ENCODE measurements around the gene SLC24A3. TPM values are rescaled to one million over a fixed set of nuclear protein-coding genes. Genes with fewer than 3 reads are reported as not detected.

SLC24A3 gene
- total RNA-seq, 1 experiment from 2014 or later, result not detected

- DNase-seq (ENCODE audit: low spot score), result no peak
Observed at GRCh38 chr20:19382386-19383340, 170.2 kb downstream of the SLC24A3 start.

DNA sequence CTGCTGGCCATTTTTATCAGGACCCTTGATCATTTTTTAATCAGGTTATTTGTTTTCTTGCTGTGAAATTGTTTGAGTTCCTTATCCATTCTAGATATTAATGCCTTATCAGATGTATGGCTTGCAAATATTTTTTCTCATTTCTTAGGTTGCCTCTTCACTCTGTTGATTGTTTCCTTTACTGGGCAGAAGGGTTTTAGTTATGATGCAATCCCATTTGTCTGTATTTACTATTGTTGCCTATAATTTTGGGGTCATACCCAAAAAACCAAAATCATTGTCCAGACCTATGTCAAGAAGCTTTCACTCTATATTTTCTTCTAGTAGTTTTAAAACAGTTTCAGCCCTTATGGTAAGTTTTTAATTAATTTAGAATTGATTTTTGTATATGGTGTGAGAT is 172.5 kb downstream of the SLC24A3 start:
- no peak for DNase-seq (ENCODE audit: low spot score)

GRCh38 chr20:19387251-19387650 is 174.8 kb downstream of the SLC24A3 start:
- DNase-seq (ENCODE audit: low spot score), result no peak

DNA sequence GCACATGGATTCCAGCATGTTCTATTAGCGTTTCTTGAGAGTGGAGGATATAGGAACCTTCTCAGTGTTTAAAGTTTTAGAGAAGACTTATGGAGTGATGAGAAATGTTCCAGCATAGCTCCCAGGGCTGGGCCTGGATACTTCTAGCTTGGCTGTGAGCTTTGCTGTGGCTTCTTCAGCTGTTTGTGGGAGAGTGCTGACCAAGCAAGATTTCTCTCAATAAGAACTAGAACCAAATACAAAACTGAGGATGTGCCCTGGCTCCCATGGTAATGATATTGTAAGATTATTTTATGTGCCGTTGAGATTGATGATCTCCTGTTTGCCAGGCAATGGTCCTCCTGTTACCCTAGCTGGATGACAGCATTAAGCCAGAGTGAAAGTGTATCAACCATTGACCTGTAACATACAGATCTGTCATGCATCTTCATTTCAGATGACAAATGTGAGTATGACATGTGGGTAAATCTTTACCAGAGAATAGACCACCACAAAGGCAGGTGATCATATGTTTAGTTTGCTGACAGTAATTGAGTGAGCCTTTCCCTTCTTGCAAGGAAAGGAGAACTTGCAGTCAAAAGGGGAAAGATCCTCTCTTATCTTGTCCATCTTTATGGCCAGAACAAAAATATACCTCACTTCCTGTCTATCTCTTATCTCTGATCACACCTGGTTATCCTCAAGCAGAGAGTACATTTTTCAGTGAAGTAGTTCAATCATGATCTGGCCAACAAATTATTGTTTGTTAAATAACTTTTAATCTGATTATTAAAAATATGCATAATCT is 180.1 kb downstream of the SLC24A3 start:
- no peak for DNase-seq (ENCODE audit: low spot score)

- no peak for DNase-seq (ENCODE audit: low spot score)
Observed at GRCh38 chr20:19396460-19397081, 184.1 kb downstream of the SLC24A3 start.

DNA sequence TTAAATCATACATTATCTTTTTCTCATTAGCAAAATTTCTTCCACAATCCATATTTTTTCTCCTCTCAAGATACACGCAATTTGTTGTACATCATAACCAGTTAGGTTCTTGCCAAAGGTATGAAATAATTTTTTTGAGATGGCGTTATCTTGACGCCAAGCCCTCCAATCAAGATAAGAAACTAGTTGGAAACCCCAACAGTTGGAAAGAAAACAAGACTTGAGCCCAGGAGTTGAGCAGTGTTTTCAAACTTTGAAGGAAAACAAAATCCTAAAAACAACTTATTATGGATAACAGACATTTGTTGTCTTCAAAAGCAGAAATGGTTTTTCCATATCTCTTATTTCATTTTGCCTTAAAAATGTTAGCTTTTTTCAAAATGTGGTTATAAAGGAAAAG is 184.8 kb downstream of the SLC24A3 start:
- no peak for DNase-seq (ENCODE audit: low spot score)

DNA sequence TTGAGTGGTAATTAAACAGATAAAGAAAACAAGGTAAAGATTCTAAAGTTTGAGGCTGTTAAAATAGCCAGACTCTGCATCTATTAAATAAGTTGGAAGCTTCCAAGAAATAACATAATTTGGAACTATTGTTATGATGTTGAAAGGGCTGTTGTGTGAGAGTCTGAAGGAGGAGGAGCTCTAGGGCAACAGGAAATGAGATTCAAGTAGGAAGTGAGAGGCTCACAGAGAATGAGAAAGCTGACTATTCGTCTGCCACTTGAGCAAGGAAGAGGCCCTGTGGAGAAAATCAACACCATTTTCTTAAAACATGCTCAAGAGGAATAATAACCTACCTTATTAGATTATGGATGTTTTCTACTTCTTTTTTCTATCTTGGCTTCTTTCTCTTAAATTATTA is 185.2 kb downstream of the SLC24A3 start:
- DNase-seq (ENCODE audit: low spot score), result no peak

DNA sequence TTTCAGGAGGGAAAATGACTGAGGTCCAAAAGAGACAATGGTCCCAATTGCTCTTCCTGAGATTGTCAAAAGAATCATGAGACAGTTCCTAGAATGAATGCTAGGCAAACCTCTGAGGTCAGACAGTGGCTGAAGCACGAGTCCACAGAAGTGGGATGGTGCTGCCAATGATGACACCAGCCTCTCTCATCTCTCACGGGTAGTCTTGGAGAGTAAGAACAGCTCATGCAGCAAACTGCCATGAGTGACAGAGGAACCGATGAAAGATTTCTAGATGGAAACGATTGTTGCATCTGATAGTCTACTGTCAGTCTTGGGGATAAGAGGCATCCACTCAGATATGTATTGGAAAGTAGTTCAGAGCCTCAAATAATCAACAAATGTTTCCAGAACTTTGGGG is 188.7 kb downstream of the SLC24A3 start:
- no peak for DNase-seq (ENCODE audit: low spot score)

- no peak for DNase-seq (ENCODE audit: low spot score)
Observed at GRCh38 chr20:19403549-19403948, 191.1 kb downstream of the SLC24A3 start.

DNA sequence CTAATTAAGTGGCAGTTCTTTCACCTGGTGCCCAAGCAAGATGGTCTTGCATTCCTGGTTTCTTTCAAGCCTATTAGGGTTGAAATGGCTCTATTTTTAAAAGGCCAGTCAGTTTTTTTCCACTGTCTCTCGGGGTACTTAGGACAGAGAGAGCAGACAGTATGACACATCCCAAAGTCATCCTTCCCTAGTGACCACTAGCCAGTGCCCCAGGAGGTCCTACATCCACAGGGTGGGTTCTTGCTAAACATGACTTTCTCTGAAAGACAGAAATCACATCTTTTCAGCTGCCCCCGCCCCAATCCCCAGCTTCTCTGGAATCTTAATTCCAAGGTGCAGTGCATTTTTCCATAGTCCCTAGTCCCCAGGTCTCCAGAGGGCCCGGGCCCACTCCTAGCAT is 192.4 kb downstream of the SLC24A3 start:
- peak; percentile 18 for DNase-seq (ENCODE audit: low spot score)

- no peak for DNase-seq (ENCODE audit: low spot score)
Observed at GRCh38 chr20:19405958-19406357, 193.5 kb downstream of the SLC24A3 start.

- peak; percentile 16 for DNase-seq (ENCODE audit: low spot score)
Observed at GRCh38 chr20:19406381-19406780, 193.9 kb downstream of the SLC24A3 start.

DNA sequence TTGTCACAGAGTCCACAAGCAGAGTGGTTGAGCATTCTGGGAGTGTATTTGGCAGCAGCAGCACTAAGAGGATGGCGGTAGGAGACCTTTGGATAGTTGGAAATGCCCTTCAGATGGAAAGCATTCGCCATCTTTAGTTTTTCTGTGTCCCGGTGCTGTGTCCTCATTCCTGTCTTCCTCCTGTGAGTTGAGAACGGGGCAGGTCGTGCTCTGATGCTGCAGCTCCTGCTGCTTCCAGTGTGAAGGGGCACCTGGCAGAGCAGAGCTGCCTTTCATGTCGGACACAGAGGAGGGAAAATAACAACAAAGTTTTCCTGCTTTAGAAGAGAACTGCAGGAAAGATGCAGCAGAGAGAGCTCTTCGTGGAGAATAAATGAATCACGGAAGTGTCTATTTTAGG is 194.8 kb downstream of the SLC24A3 start:
- no peak for DNase-seq (ENCODE audit: low spot score)

GRCh38 chr20:19407736-19408135 is 195.3 kb downstream of the SLC24A3 start:
- no peak for DNase-seq (ENCODE audit: low spot score)

DNA sequence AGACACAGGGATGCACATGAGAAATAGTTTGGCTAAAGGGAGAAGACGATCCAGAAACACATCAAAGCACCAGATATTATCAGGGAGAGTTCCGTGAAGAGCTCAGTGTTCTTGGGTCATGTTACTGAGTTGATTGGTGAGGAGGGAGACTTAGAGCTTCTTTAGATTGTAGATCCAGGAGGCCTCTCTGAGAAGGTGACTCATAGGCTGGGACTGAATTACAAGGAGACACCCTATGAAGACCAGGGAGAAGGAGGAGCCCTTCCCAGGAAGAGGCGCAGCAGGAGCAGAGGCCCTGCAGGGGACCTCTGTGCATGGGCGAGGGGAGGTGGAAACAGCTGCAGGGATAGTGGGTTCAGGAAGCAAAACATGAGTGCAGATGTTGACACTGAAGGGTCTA is 196.5 kb downstream of the SLC24A3 start:
- peak; percentile 19 for DNase-seq (ENCODE audit: low spot score)

- DNase-seq (ENCODE audit: low spot score), result no peak
Observed at GRCh38 chr20:19411811-19412210, 199.4 kb downstream of the SLC24A3 start.

- no peak for DNase-seq (ENCODE audit: low spot score)
Observed at GRCh38 chr20:19412254-19412653, 199.8 kb downstream of the SLC24A3 start.

- DNase-seq (ENCODE audit: low spot score), result no peak
Observed at GRCh38 chr20:19414600-19414999, 202.2 kb downstream of the SLC24A3 start.

GRCh38 chr20:19415786-19416185 is 203.3 kb downstream of the SLC24A3 start:
- no peak for DNase-seq (ENCODE audit: low spot score)

DNA sequence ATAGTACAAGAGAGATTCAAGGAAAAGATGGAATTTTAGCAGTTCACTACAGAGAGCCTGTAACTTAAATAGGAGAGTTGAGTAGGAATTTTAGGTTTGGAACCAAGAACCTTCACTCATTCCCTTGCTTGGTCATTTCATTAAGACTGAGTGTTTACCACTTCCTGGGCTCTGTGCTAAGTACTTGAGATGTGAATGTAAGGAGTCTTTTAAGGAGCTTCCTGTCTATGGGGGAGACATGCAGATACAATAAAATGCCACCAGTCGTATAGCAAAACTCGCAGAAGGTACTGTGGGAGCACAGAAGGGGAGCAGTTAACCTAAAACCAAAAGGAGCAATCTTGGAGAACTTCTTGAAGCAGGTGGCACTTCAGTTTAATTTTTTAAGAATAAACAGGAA is 204.2 kb downstream of the SLC24A3 start:
- DNase-seq (ENCODE audit: low spot score), result no peak

- DNase-seq (ENCODE audit: low spot score), result no peak
Observed at GRCh38 chr20:19419396-19419795, 207.0 kb downstream of the SLC24A3 start.

Data from A172 (cell line).